GM23248 (cell line): ENCODE data around the gene GRIK5. TPM values are rescaled to one million over a fixed set of nuclear protein-coding genes. Genes with fewer than 3 reads are reported as not detected.

Experiments used
- DNase-seq: peaks from one replicate; pipeline ENCODE4 v3.0.0-alpha.2; 2015
- H2AFZ ChIP-seq: fragments of 200-600 bp; sonication (generic); 2 replicates; pipeline ENCODE4 v1.6.1; 2016; ENCODE audit warnings: antibody characterized with exemption
- H3F3A ChIP-seq: fragments of 200-600 bp; sonication (generic); 2 replicates; pipeline ENCODE4 v1.6.1; 2016; ENCODE audit warnings: mild to moderate bottlenecking, antibody characterized with exemption, mixed run types; ENCODE audit not compliant: insufficient read depth
- H3K27ac ChIP-seq: fragments of 200-600 bp; sonication (generic); 2 replicates; pipeline ENCODE4 v1.5.1; 2016; ENCODE audit warnings: mild to moderate bottlenecking
- H3K27me3 ChIP-seq: fragments of 200-600 bp; sonication (generic); replicated peaks from 2 replicates; pipeline ENCODE4 v1.6.1; 2016; ENCODE audit warnings: mild to moderate bottlenecking; ENCODE audit not compliant: insufficient read depth
- H3K36me3 ChIP-seq: fragments of 200-600 bp; sonication (generic); 2 replicates; pipeline ENCODE4 v1.6.1; 2016; ENCODE audit warnings: low read depth, mild to moderate bottlenecking
- H3K4me1 ChIP-seq: fragments of 200-600 bp; sonication (generic); 2 replicates; pipeline ENCODE4 v1.6.1; 2016; ENCODE audit warnings: mild to moderate bottlenecking; ENCODE audit not compliant: insufficient read depth
- H3K4me2 ChIP-seq: fragments of 200-600 bp; sonication (generic); one replicate; pipeline ENCODE4 v1.6.1; 2016; ENCODE audit warnings: mild to moderate bottlenecking; ENCODE audit not compliant: unreplicated experiment
- H3K4me3 ChIP-seq: fragments of 200-600 bp; sonication (generic); 2 replicates; pipeline ENCODE4 v1.5.1; 2016; ENCODE audit warnings: mild to moderate bottlenecking
- H3K79me2 ChIP-seq: fragments of 200-600 bp; sonication (generic); 2 replicates; pipeline ENCODE4 v1.6.1; 2016; ENCODE audit warnings: mild to moderate bottlenecking; ENCODE audit not compliant: insufficient read depth
- H3K9ac ChIP-seq: fragments of 200-600 bp; sonication (generic); 2 replicates; pipeline ENCODE4 v1.6.1; 2016; ENCODE audit warnings: mild to moderate bottlenecking
- H3K9me2 ChIP-seq: fragments of 200-600 bp; sonication (generic); 2 replicates; pipeline ENCODE4 v1.6.1; 2016; ENCODE audit warnings: mixed run types, mild to moderate bottlenecking, moderate library complexity; ENCODE audit not compliant: insufficient read depth
- H3K9me3 ChIP-seq: fragments of 200-600 bp; sonication (generic); one replicate; pipeline ENCODE4 v1.6.1; 2017; ENCODE audit warnings: low read depth
- H4K20me1 ChIP-seq: fragments of 200-600 bp; sonication (generic); 2 replicates; pipeline ENCODE4 v1.6.0; 2016; ENCODE audit not compliant: insufficient read depth
- EZH2 ChIP-seq: fragments of 200-600 bp; sonication (generic); IDR thresholded peaks from 2 replicates; pipeline ENCODE4 v1.6.1; 2018; ENCODE audit warnings: antibody characterized with exemption, mild to moderate bottlenecking; ENCODE audit not compliant: insufficient read depth, poor library complexity, severe bottlenecking
- EZH2phosphoT487 ChIP-seq: fragments of 200-600 bp; sonication (generic); IDR thresholded peaks from 2 replicates; pipeline ENCODE4 v1.6.1; 2018; ENCODE audit warnings: antibody characterized with exemption, moderate library complexity, mild to moderate bottlenecking, low read depth; ENCODE audit not compliant: insufficient read depth
- WGBS, 2 experiments: methylation state at CpG; one replicate each; pipeline ENCODE4 v1.1.6; 2015 to 2017; ENCODE audit warnings: low lambda C conversion rate in 2 of 2, low coverage in 1 of 2; ENCODE audit errors: missing lambda C conversion rate in 2 of 2; 5-methylcytosine and 5-hydroxymethylcytosine counted together
- in situ Hi-C: fragments of 300-500 bp; cut with MboI; formaldehyde crosslinking; loops from 2 replicates; pipeline ENCODE4 v1.15.0; 2020
- polyA plus RNA-seq: library from polyadenylated mRNA; unstranded; fragments of >200 nt; fragmentation: Nextera tagmentation; extraction: Ambion mirVana; gene quantifications from 2 replicates; pipeline ENCODE4 v1.2.1, GENCODE V29; 2016
- total RNA-seq: library from RNA; depleted of rRNA; stranded (reverse); fragments of >200 nt; shearing (Covaris generic); gene quantifications from 2 replicates; pipeline ENCODE4 v1.2.3, GENCODE V29; 2014

Gene GRIK5
- total and polyA plus RNA-seq, 2 experiments from 2014 or later = not detected

DNA sequence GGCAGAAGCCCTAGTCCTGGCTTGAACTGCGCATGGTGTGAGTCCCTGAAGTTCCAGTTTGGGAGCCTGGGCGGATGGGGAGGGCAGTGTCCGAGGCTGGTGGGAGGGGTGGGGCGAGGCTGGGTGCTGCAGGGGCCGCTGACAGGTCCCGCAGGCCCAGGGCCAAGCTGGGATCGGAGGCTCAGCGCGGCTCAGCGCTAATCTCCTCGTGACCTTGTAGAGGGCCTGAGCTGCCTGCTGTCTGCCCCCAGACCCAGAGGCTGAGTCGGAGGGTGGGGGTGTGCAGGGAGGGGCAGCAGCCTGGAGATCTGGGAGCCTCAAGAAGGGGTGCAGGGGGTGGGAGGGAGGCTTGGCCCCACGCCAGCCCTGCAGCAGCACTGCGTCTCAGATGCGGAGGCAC, 79.0 kb downstream of the GRIK5 start:
- no peak for DNase-seq
- Histone ChIP-seq H3K27me3 (peaks cover 29% of the 10 kb centered on the region), H3K4me2 (no peak overlapping the region), H3F3A (no peaks in the 10 kb centered on the region), H3K36me3 (no peaks in the 10 kb centered on the region), H3K4me1 (no peaks in the 10 kb centered on the region), H2AFZ (no peak overlapping the region), H3K4me3 (no peak overlapping the region), H3K79me2 (no peaks in the 10 kb centered on the region), H3K9me2 (no peaks in the 10 kb centered on the region), H3K27ac (no peak overlapping the region), H4K20me1 (no peaks in the 10 kb centered on the region), H3K9ac (no peak overlapping the region), H3K9me3 (no peaks in the 10 kb centered on the region)
- WGBS, 2 experiments = 17 to 35% methylated on average over 2 to 15 of the region's 15 CpGs
- in situ Hi-C loops = no loop called here
- TF ChIP-seq EZH2phosphoT487 = no peak
- TF ChIP-seq EZH2 = no peak

DNA sequence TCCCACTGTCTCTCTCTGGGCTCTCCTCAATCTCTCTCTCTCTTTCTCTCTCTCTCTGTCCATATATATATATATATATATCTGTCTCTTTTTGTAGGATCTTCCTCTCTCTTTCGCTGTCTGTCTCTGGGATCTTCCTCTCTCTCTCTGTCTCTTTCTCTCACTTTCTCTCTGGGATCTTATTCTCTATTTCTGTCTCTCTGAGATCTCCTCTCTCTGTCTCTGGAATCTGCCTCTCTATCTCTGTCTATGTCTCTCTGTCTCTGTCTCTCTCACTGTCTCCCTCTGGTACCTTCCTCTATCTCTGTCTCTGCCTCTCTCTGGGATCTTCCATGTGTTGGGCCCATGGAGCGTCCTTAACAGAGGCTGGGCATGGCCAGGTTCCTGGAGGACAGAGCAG, 79.4 kb downstream of the GRIK5 start:
- Histone ChIP-seq H3K9ac (no peak overlapping the region), H2AFZ (no peak overlapping the region), H4K20me1 (no peaks in the 10 kb centered on the region), H3K4me2 (no peak overlapping the region), H3K27me3 (peaks cover 29% of the 10 kb centered on the region), H3K9me3 (no peaks in the 10 kb centered on the region), H3F3A (no peaks in the 10 kb centered on the region), H3K4me3 (no peak overlapping the region), H3K9me2 (no peaks in the 10 kb centered on the region), H3K4me1 (no peaks in the 10 kb centered on the region), H3K36me3 (no peaks in the 10 kb centered on the region), H3K79me2 (no peaks in the 10 kb centered on the region), H3K27ac (no peak overlapping the region)
- in situ Hi-C loops = no loop called here
- TF ChIP-seq EZH2 (no peak), EZH2phosphoT487 (no peak)
- WGBS, 2 experiments = 42 to 45% methylated on average over 2 of the region's 2 CpGs
- no peak for DNase-seq

GRCh38 chr19:41990028-41990427, 80.0 kb downstream of the GRIK5 start:
- no peak for DNase-seq
- no peak overlapping the region for H3K4me2 ChIP-seq
- H3K79me2 ChIP-seq = no peaks in the 10 kb centered on the region
- TF ChIP-seq EZH2 (no peak), EZH2phosphoT487 (no peak)
- no peaks in the 10 kb centered on the region for H3K36me3 ChIP-seq
- no peaks in the 10 kb centered on the region for H3K9me3 ChIP-seq
- peaks cover 29% of the 10 kb centered on the region for H3K27me3 ChIP-seq
- H3K27ac ChIP-seq = no peak overlapping the region
- no peaks in the 10 kb centered on the region for H3K4me1 ChIP-seq
- no peak overlapping the region for H3K9ac ChIP-seq
- 76 to 77% methylated on average over 4 of the region's 4 CpGs for WGBS, 2 experiments
- H3F3A ChIP-seq = no peaks in the 10 kb centered on the region
- H3K9me2 ChIP-seq = no peaks in the 10 kb centered on the region
- no peak overlapping the region for H2AFZ ChIP-seq
- in situ Hi-C loops = no loop called here
- no peaks in the 10 kb centered on the region for H4K20me1 ChIP-seq
- no peak overlapping the region for H3K4me3 ChIP-seq

DNA sequence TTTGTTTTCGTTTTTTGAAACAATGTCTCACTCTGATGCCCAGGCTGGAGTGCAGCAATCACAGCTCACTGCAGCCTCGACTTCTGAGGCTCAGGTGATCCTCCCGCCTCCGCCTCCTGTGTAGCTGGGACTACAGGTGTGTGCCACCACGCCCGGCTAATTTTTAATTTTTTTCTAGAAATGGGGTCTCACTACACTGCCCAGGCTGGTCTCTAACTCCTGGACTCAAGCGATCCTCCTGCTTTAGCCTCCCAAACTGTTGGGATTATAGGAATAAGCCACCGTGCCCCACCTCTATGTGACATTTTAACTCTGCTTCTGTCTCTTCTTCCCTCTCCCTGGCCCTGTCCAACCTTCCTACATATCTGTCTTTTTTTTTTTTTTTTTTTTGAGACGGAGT, 81.1 kb downstream of the GRIK5 start:
- H3K79me2 ChIP-seq = no peaks in the 10 kb centered on the region
- DNase-seq = no peak

GRCh38 chr19:41987141-41987860, 82.7 kb downstream of the GRIK5 start:
- no peak overlapping the region for H3K9ac ChIP-seq
- H3K4me1 ChIP-seq = no peaks in the 10 kb centered on the region
- in situ Hi-C loops = no loop called here
- TF ChIP-seq EZH2phosphoT487 = no peak
- TF ChIP-seq EZH2 = no peak
- no peak for DNase-seq
- no peaks in the 10 kb centered on the region for H3K9me2 ChIP-seq
- no peaks in the 10 kb centered on the region for H4K20me1 ChIP-seq
- no peak overlapping the region for H3K4me3 ChIP-seq
- no peak overlapping the region for H3K27ac ChIP-seq
- H3K79me2 ChIP-seq = no peaks in the 10 kb centered on the region
- peaks cover 29% of the 10 kb centered on the region for H3K27me3 ChIP-seq
- no peak overlapping the region for H3K4me2 ChIP-seq
- H3F3A ChIP-seq = no peaks in the 10 kb centered on the region
- no peaks in the 10 kb centered on the region for H3K36me3 ChIP-seq
- H3K9me3 ChIP-seq = no peaks in the 10 kb centered on the region
- H2AFZ ChIP-seq = no peak overlapping the region
- WGBS, 2 experiments = 68 to 69% methylated on average over 10 of the region's 10 CpGs

More for the DNA sequence above, 81.1 kb downstream of the GRIK5 start:
- Histone ChIP-seq H3K27me3 (peaks cover 29% of the 10 kb centered on the region), H3K4me3 (no peak overlapping the region), H3K9me3 (no peaks in the 10 kb centered on the region), H3K4me1 (no peaks in the 10 kb centered on the region), H3K9ac (no peak overlapping the region), H3K27ac (no peak overlapping the region), H2AFZ (no peak overlapping the region), H3K4me2 (no peak overlapping the region), H3F3A (no peaks in the 10 kb centered on the region), H3K36me3 (no peaks in the 10 kb centered on the region), H3K9me2 (no peaks in the 10 kb centered on the region), H4K20me1 (no peaks in the 10 kb centered on the region)
- in situ Hi-C loops = no loop called here
- TF ChIP-seq EZH2 (no peak), EZH2phosphoT487 (no peak)
- 72 to 82% methylated on average over 8 to 9 of the region's 9 CpGs for WGBS, 2 experiments
